ENCODE measurements around the gene BACH2. TPM values are rescaled to one million over a fixed set of nuclear protein-coding genes. Genes with fewer than 3 reads are reported as not detected.
"Not testable (repeated sequence)": the region's sequence is repeated elsewhere in the genome, so short reads cannot be mapped to it uniquely, and the experiment has no call there.

The BACH2 gene
- 21.2 TPM for polyA plus RNA-seq

GRCh38 chr6:90296341-90297114 is at the start of gene BACH2:
TSS of gene BACH2 (minus strand) at chr6:90296843. CDS start at chr6:90008844, 287,999 bp downstream.
- Mint-ChIP-seq H3K9me3 (no peaks in the 10 kb centered on the region), H3K27ac (peak within 1 kb of the TSS; percentile 88 to 100 (median 96)), H3K27me3 (peaks cover 4% of the 10 kb centered on the region), H3K4me1 (peaks cover 18 to 38% (median 37%) of the 10 kb centered on the region in 3 donors), H3K36me3 (no peaks in the 10 kb centered on the region), H3K4me3 (peak within 1 kb of the TSS; percentile 93 to 100 (median 96))

- Mint-ChIP-seq H3K9me3 (peaks cover 0 to 7% (median 4%) of the 10 kb centered on the region in 3 donors), H3K27ac (no peak overlapping the region), H3K4me3 (no peak overlapping the region), H3K36me3 (no peaks in the 10 kb centered on the region), H3K4me1 (no peaks in the 10 kb centered on the region), H3K27me3 (peaks cover 4% of the 10 kb centered on the region)
Measured at GRCh38 chr6:90343576-90343975, 46.9 kb upstream of the BACH2 start.

- Mint-ChIP-seq H3K4me3 (no peak overlapping the region), H3K4me1 (no peaks in the 10 kb centered on the region), H3K9me3 (peaks cover 2 to 8% (median 7%) of the 10 kb centered on the region in 3 donors), H3K27ac (no peak overlapping the region), H3K27me3 (peaks cover 1% of the 10 kb centered on the region), H3K36me3 (no peaks in the 10 kb centered on the region)
Measured at GRCh38 chr6:90338409-90338808, 41.8 kb upstream of the BACH2 start.

GRCh38 chr6:90336388-90336947 is 39.8 kb upstream of the BACH2 start:
- Mint-ChIP-seq H3K27ac (no peak overlapping the region), H3K27me3 (no peaks in the 10 kb centered on the region), H3K4me1 (no peaks in the 10 kb centered on the region), H3K4me3 (no peak overlapping the region), H3K9me3 (peaks cover 4 to 12% (median 7%) of the 10 kb centered on the region in 3 donors), H3K36me3 (no peaks in the 10 kb centered on the region)

GRCh38 chr6:90333928-90334327 is 37.3 kb upstream of the BACH2 start:
- Mint-ChIP-seq H3K9me3 (peaks cover 3 to 8% (median 4%) of the 10 kb centered on the region in 3 donors), H3K27me3 (no peaks in the 10 kb centered on the region), H3K4me1 (no peaks in the 10 kb centered on the region), H3K4me3 (no peak overlapping the region), H3K27ac (no peak overlapping the region), H3K36me3 (no peaks in the 10 kb centered on the region)

GRCh38 chr6:90332978-90333543 is 36.4 kb upstream of the BACH2 start:
- peak overlapping the region in 1 of 3 donors; percentile 72 for H3K27ac Mint-ChIP-seq
- H3K4me1 Mint-ChIP-seq, H3K4me3 Mint-ChIP-seq, H3K27me3 Mint-ChIP-seq, H3K9me3 Mint-ChIP-seq, H3K36me3 Mint-ChIP-seq: not testable (repeated sequence)

- no peak overlapping the region for H3K27ac Mint-ChIP-seq
- no peaks in the 10 kb centered on the region for H3K27me3 Mint-ChIP-seq
- no peak overlapping the region for H3K4me3 Mint-ChIP-seq
- peaks cover 2 to 8% (median 4%) of the 10 kb centered on the region in 3 donors for H3K9me3 Mint-ChIP-seq
- H3K36me3 Mint-ChIP-seq, result peaks cover 3% of the 10 kb centered on the region
- no peaks in the 10 kb centered on the region for H3K4me1 Mint-ChIP-seq
Measured at GRCh38 chr6:90329386-90330077, 32.9 kb upstream of the BACH2 start.

- peaks cover 5% of the 10 kb centered on the region for H3K36me3 Mint-ChIP-seq
- no peaks in the 10 kb centered on the region for H3K27me3 Mint-ChIP-seq
- no peaks in the 10 kb centered on the region for H3K4me1 Mint-ChIP-seq
- no peak overlapping the region for H3K27ac Mint-ChIP-seq
- peaks cover 0 to 3% (median 2%) of the 10 kb centered on the region in 3 donors for H3K9me3 Mint-ChIP-seq
- no peak overlapping the region for H3K4me3 Mint-ChIP-seq
Measured at GRCh38 chr6:90328004-90328403, 31.4 kb upstream of the BACH2 start.

- H3K27ac Mint-ChIP-seq, result no peak overlapping the region
- H3K27me3 Mint-ChIP-seq, result no peaks in the 10 kb centered on the region
- H3K4me1 Mint-ChIP-seq, result no peaks in the 10 kb centered on the region
- H3K36me3 Mint-ChIP-seq, result peaks cover 5% of the 10 kb centered on the region
- no peaks in the 10 kb centered on the region for H3K9me3 Mint-ChIP-seq
- no peak overlapping the region for H3K4me3 Mint-ChIP-seq
Measured at GRCh38 chr6:90326404-90327057, 29.9 kb upstream of the BACH2 start.

- peaks cover 0 to 5% (median 0%) of the 10 kb centered on the region in 3 donors for H3K4me1 Mint-ChIP-seq
- peak overlapping the region in 2 of 4 donors; percentile 12 to 65 for H3K4me3 Mint-ChIP-seq
- H3K36me3 Mint-ChIP-seq, result peaks cover 5% of the 10 kb centered on the region
- no peaks in the 10 kb centered on the region for H3K9me3 Mint-ChIP-seq
- peak overlapping the region in 1 of 3 donors; percentile 76 for H3K27ac Mint-ChIP-seq
- H3K27me3 Mint-ChIP-seq, result no peaks in the 10 kb centered on the region
Measured at GRCh38 chr6:90323706-90324105, 27.1 kb upstream of the BACH2 start.

- no peak overlapping the region for H3K4me3 Mint-ChIP-seq
- no peaks in the 10 kb centered on the region for H3K9me3 Mint-ChIP-seq
- H3K27me3 Mint-ChIP-seq, result no peaks in the 10 kb centered on the region
- H3K36me3 Mint-ChIP-seq, result peaks cover 5% of the 10 kb centered on the region
- H3K4me1 Mint-ChIP-seq, result peaks cover 0 to 5% (median 0%) of the 10 kb centered on the region in 3 donors
- peak overlapping the region in 1 of 3 donors; percentile 27 for H3K27ac Mint-ChIP-seq
Measured at GRCh38 chr6:90322976-90323474, 26.4 kb upstream of the BACH2 start.

GRCh38 chr6:90319979-90320685 is 23.5 kb upstream of the BACH2 start:
- Mint-ChIP-seq H3K27me3 (no peaks in the 10 kb centered on the region), H3K4me1 (peaks cover 11 to 16% (median 12%) of the 10 kb centered on the region in 3 donors), H3K4me3 (no peak overlapping the region), H3K27ac (no peak overlapping the region), H3K9me3 (no peaks in the 10 kb centered on the region), H3K36me3 (peaks cover 2% of the 10 kb centered on the region)

GRCh38 chr6:90319044-90319443 is 22.4 kb upstream of the BACH2 start:
- H3K27me3 Mint-ChIP-seq, result no peaks in the 10 kb centered on the region
- no peaks in the 10 kb centered on the region for H3K9me3 Mint-ChIP-seq
- H3K36me3 Mint-ChIP-seq, result peaks cover 2% of the 10 kb centered on the region
- H3K4me1 Mint-ChIP-seq, result peaks cover 17 to 24% (median 18%) of the 10 kb centered on the region in 3 donors
- H3K4me3 Mint-ChIP-seq, result no peak overlapping the region
- peak overlapping the region in 1 of 3 donors; percentile 4 for H3K27ac Mint-ChIP-seq

- peaks cover 1% of the 10 kb centered on the region for H3K36me3 Mint-ChIP-seq
- H3K4me1 Mint-ChIP-seq, result peaks cover 18 to 27% (median 21%) of the 10 kb centered on the region in 3 donors
- H3K9me3 Mint-ChIP-seq, result no peaks in the 10 kb centered on the region
- H3K27me3 Mint-ChIP-seq, result no peaks in the 10 kb centered on the region
- peak overlapping the region in 3 of 4 donors; percentile 23 to 86 (median 76) for H3K4me3 Mint-ChIP-seq
- H3K27ac Mint-ChIP-seq, result peak overlapping the region; percentile 65 to 87 (median 72)
Measured at GRCh38 chr6:90315986-90316385, 19.3 kb upstream of the BACH2 start.
